GM18499 (cell line): ENCODE results near the gene PLEKHG3.

Experiments used
- ATAC-seq: cut with Tn5 transposase; IDR thresholded peaks from one replicate; pipeline ENCODE4 v1.9.1; 2021; ENCODE audit warnings: moderate number of reproducible peaks; ENCODE audit not compliant: insufficient read depth, unreplicated experiment

The PLEKHG3 gene

DNA sequence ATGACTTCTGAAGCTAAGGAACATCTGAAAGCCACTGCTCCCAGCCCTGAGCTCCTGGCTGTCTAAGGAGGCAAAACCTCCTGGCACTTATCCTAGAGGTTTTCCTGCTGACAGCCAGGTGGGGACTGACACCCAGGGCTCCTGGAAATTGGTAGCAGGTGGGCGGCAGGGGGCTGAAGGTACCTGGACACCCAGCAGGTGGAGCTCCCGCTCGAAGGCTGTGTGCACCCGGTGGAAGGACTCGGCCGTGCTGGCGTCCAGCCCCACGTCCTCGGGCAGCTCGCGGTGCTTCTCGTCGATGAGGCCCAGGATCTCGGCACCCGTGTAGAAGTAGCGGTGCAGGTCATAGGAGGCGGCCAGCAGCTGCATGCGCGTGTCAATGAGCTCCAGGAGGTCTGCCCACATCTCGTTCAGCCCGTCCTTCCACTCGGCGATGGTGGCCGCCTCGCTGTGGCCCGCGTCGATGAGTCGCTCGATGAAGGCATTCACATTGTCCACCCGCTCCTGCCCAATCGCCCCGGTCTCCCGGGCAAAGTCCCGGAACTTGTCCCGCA, 68.2 kb downstream of the PLEKHG3 start:
- no peak for ATAC-seq

DNA sequence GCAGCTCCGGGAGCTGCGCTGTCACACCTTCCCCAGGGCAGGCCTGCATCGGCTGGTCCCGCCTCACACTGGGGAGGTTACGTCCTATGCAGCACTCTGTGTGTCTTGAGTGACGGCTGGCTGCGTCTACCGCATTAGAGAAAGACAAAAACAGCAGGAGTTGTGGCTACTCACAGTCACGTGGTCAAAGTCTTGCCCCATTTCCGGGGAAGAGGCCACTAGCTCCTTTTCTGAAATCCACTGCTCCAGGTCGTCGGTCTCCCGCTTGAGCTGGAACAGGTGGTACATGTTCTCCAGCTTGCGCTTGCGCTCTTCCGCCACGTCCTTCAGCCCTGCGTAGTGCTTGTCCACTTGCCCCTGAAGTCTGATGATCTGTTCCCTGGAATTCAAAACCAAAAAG, 68.8 kb downstream of the PLEKHG3 start:
- ATAC-seq, result no peak

DNA sequence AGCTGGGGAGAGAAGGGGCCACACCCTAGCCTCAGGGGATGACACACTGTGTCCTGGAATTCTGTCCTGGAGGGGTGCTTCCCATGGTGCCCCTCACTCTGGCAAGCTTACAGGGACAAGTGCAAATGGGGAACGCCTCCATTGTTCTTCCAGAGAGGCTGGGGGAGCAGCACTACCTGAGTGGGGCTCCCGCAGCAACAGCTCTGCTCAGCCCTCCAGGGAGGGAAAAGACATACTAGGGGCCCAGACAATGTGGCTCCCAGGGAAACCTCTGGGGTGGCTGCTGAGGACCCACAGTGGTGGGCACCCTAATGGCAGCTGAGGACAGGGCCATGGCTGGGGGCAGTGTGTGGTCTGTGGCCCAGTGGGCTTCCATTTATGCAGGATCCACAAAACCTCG, 69.4 kb downstream of the PLEKHG3 start:
- no peak for ATAC-seq

DNA sequence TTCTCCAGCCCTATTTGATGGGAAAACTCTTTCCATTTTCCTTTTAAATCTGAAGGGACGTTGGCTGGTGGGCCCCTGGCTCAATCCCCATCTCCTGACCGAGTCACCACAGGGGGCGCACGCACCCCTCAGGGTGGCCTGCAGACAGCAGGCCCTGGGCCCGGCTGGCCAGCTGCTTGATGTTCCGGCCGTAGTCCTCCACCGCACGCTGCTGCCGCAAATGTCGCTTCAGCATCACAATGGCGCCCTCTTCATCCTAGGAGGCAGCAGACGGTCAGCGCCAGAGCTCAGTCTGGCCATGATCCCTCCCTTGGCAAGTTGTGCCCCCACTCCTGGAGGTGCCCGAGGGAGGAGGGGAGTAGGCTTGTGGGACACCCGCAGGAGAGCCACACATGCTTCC, 70.0 kb downstream of the PLEKHG3 start:
- ATAC-seq, result no peak

DNA sequence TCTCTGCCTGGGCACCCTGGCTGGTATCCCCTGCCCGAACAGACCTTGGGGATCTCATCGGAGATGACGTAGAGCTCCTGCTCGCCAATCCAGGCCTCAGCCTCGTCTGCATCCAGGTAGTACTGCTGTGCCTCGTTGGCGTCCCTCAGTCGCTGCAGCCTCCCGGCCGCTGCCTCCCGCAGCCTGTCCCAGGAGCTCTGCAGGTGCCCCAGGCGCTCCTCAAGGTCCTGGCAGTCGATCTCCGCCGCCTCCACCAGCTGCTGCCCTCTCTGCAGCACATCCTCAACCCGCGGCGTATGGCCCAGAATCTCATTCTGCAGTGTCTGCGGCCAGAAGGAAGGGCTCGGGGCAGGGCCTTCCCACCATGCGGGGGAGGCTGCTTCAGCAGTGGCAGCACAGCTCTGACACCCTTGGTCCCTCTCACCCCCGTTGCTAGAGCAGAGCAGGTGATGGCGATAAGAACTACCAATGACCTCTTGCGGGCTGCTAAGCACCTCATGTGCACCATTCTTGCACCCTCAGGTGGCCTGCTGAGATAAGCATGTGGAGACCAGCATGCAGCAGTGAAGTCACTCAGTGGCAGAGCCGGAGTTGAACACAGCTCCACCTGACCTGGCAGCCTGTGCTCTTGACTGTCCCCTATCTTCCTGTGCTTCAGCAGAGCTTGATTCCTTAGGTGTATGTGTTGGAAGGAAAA, 71.0 kb downstream of the PLEKHG3 start:
- ATAC-seq, result no peak

DNA sequence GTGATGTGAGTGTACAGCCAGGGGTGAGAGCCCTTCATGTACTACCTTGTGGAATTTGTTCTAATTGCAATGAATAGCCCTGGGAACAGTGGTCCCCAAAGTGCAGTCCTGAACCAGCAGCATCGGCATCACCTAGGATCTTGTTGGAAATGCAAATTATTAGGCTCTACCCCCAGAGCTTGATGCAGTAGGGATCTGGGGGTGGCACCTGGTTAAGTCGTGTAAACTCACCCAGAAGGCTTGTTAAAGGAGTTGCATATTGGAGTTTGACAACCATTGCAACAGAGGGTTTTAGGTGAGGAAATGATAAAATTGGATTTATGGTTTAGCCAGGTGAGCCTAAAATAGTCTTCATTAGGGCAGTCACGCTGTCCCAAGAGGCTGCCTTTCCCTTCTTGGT, 73.2 kb downstream of the PLEKHG3 start:
- no peak for ATAC-seq

DNA sequence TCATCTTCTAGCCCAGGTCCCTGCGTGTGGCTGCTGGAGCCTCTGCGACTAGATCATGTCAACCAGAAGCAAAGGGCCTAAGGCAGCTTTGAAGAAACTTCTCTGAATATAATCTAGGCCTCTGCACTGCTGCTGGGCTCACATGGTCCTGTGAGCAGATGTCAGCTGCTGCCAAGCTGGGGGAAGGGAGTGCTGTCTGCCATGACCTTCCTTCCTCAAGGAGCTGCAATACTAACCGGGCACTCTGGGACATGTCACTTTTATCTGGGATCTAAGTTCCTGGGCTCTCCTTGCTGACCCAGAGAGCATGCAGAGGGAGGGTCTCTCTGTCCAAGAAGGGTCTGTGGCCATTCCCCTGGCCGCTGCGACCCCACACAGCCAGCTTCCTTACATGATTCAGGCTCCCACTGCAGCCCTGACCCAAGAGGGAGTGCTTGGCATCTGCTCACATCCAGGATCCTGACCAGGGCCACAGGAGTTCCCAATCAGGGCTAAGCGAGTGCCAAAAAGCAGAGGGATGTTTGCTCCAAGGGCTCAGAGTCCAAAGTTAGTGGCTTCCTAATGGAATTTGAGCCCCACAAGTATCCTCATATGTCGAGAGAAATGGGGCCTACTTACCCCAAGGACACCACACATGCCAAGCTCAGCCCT, 74.0 kb downstream of the PLEKHG3 start:
- ATAC-seq, result no peak

DNA sequence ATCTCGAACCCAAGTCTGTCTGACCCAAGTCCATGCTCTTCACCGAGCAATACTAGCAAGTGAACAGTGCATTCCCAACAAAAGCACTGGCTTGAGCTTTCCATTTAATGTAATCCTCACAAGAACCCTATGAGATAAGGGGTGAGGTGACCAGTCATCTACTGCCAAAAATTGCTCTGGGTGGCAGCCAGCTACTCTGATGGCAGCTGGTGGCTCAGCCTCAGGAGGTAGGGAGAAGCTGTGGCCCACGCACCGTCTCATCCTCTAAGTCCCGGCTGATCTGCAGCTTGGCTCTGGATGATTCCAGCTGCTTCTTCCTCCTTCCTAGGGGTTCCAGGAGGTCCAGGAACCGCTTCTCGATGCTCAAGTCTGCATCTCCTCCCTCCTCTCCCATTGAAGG, 75.2 kb downstream of the PLEKHG3 start:
- no peak for ATAC-seq

DNA sequence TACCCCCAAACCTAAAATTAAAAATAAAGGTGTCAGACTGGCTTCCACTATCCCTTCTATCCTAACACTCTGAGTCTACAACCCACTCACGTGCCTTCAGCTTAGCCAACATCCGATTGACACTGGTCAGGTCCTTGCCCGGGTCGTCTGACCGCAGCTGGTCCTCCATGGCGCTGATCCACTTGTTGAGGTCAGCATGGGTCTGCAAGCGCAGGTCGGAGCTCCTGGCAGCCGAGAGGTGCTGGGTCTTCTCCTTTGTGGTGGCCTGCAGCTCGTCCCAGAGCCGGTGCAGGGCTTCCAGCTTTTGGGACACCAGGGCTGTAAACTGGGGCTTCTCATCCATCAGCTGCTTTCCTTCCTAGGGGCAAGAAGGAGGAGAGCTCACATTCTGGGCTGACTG, 78.0 kb downstream of the PLEKHG3 start:
- no peak for ATAC-seq

DNA sequence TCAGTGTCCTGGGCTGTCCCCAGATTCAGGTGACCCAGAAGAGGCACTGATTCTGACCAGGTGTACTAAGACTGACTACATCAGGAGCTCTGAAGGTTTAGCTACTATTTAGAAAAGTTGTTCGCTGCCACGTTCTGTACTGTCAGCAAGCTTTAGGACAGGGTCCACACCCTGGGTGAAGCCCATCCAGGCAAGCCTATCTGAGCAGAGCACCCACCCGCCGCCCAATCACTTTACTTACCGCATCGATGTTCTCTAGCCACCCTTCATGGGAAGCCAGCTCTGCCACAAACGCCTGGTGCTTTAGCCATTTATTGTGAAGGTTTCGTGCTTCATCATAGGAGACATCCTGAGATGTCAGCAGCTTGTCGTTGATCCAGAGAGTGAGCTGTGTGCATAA, 79.8 kb downstream of the PLEKHG3 start:
- ATAC-seq, result no peak

DNA sequence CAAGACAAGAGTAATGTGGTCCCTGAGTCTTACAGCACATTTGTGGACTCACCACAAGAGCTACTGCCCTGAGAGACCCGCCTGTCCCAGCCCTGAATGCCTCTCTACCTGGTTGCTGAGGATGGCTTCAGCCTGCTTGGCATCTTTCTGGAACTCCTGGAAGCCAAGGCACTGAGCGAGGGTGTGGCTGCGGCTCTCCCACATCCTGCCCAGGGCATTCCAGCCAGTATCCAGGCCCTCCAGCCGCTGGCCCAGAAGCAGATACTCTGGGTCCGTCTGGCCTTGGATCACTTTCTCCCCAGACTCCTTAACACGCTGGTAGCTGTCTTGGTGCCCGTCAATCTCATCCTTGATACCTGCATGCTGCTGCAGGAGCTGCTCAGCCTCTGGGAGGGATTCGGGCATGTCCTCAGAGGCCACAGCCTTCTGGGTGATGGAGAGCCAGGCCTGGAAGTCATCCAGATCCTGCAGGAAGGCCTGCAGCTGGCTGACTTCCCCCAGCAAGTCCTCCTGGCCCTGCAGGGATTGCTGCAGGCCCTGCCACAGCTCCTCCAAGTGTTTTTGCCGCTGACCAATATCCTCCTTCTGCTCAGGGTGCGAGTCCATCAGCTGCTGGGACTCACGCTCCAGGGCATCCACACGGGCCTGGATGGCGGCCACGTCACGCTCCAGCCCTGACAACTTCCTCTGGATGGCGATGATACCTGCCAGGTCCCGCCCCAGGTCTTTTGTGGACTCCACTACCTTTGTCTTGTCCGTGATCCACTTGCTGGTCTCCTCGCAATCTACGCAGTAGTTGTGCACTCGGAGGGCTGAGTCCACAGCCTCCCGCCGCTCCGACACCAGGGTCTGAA, 82.3 kb downstream of the PLEKHG3 start:
- ATAC-seq, result no peak

DNA sequence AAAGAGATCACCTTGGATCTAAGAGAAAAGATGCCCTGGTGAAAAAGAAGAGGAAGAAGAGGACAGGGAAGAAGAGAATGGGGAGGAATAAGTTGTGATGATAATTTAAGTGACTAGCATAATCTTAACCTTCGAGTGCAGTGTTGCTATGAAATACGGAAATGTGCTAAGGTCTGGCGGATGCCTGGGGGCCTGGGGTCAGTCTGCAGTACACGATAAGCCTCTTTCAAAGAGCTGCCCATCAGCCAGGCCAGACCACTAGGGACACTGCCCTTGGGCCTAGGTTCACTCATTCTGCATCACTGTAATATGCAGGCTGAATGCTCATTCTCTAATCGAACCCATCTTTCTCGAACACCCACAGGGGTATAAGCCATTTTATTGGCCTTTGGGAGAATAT, 83.4 kb downstream of the PLEKHG3 start:
- ATAC-seq, result no peak

DNA sequence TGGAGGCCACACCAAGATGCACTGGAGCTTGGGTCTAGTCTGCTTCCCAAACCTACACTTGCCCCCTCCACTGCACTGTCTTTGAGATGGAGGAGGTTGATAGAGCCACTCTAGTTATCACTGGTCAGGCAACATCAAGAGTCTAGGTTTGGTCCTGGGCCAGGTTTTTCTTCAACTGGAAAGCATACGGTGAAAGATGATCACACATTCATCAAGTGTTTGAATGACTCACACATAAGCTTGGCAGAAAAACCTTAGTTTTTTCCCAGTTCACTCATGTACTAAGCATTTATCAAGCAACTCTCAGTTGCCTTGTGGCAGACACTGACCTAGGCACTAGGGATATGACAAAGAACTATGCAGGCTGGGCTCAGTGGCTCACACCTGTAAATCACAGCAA, 84.5 kb downstream of the PLEKHG3 start:
- ATAC-seq, result no peak

DNA sequence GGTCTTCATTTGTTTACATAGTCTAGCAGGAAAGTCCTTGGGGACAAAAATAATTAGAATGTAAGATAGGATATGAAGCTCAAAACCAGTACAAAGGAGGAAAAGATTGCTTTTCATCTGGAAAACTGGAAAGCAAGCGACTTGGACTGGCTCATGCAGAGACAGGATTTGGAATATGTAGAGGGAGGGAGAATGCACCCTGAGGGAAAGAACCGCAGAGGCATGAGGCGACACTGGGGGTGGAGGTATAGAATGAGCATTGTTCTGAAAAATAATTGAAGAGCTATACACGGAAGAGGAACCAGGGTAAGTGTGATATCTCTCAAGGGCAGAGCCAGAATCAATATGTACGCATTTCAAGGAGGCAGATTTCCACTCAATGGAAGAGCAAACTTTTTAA, 85.5 kb downstream of the PLEKHG3 start:
- no peak for ATAC-seq

DNA sequence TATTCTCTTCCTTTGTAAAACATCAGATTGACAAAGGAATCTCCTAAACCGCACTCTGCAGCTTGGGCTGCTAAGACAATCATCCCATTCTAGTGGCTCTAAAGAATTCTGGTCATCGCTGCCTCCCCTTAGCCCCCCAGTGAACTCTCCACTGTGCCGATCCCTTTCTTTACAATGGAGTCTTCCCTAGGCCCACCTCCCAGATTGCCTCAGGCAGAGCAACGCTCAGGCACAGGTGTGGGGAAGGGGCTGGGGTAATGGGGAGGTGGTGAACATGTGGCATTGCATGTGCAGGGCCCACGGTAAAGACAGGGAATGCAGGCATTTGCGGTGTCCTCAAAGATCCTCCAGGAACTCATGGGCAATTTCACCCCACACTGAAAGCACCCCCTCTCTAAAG, 86.3 kb downstream of the PLEKHG3 start:
- no peak for ATAC-seq

DNA sequence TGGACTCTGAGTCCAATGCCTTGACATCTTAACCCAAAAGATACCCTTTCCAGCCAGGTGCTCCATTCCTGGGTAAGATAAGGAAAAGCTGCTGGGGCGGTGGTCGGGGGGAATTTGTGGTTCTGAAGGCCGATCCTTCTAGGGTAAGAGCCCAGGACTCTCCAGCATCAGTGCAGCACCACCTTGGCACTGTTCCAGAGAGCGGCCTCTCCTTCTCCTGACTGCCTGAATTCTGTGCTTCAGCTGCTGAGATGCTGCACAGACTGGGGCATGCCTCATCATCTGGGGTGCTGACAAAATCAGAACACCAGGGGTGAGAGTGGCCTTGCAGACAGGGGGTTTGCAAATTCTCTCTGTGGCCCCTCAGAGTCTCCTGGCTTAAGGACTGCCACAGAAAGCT, 88.0 kb downstream of the PLEKHG3 start:
- ATAC-seq, result no peak

DNA sequence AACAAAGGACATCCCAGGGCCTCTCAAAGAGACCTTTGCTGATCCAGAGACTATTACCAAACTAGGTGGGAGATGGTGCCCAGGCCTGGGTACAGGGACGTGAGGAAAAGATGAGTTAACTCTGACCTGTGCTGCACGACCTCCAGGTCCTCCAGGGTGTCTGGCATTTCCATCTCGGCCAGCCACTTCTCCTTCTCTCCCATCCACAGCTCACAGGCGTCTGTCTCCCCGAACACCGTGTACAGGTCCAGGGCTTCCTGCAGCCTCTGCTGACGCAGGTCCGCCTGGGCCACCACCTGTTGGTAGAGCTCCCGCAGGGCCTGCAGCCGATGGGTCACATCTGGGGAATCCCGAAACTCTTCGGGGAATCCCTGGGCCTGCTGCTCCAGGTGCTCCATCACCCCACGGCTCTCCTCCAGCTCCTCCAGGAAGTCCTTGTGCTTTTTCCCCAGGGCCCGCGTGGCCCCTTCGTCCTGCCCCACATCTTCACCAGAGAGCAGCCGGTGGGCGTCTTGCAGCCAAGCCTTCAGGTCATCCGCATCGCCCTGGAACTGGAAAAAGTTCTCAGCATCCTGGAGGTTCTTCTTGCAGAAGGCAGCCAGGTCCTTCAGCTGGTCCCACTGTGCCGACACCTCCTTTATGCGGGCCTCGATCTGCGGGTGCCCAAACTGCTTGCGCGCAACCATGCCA, 88.8 kb downstream of the PLEKHG3 start:
- ATAC-seq, result no peak

DNA sequence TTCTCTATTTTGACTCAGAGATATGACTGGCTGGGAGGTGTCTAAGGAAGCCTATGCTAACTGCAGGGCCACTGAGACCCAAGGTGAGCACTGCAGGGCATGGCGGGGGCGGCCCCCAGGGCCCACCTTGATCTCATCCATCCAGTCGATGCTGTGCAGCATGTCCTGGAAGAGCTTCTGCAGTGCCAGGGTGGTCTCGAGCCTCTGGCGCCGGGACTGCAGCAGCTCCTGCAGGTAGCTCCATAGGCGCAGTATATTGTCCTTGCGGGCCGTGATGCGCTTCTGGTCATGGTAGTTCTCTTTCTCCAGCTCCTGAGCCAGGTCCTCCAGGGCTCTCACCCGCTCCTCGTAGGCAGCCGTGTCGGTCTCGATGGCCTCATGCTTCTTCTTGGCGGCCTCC, 91.0 kb downstream of the PLEKHG3 start:
- no peak for ATAC-seq

DNA sequence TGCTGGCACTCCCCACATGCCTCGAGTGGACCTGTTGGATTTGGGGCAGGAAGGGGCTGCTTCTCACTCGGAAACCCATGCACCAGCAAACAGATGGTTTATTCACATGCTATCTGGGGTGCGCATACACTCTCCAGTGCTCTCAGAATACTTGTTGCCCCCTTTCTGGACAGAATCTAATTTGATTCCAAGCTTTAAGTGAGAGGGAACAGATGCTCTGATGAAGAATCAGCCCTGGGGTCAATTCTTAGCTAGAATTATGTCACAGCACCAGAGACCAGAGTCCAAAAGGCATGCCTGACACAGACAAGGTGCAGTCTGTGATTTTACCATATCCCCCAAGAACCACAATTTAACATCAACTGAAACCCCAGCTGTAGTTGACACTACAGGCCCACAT, 91.7 kb downstream of the PLEKHG3 start:
- no peak for ATAC-seq

DNA sequence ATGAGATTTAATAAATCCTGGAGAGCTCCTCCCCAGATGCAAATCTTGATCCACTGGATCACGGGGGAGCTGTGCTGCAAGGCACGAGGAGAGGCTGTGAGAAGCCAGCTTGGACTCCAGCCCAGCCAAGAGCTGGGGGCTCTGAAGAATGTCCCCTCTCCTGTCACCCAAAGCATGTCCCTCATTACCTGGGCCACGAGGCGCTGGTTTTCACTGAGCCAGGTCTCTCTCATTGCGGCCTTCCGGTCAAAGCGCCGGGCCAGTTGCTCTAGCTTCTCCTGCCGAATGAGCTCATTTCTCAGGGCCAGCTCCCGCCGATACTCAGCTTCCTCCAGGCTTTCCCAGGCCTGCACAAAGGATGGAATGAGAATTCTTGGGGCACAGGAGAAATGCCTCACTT, 92.1 kb downstream of the PLEKHG3 start:
- ATAC-seq, result no peak

DNA sequence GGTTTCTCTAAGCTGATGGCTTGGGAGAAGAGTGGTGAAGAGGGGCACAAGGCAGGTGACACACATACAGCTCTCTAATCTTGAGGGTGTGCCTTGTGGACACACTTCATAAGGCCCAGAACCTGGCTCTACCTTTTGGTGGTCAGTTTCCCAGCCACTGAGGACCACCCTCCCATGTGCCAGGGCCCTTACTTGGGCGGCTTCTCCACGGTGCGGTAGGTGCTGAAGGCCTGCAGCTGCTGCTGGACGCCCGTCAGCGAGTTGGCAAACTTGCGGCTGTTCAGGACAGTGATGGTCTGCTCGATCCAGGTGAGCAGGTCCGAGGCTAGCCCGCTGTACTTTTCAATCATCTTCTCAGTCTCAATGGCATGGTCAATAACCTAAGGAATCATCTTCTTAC, 95.3 kb downstream of the PLEKHG3 start:
- ATAC-seq, result no peak
